MM.1S (cell line): ENCODE data around the gene KCNC4.

ENCODE experiments used
- DNase-seq: peaks from one replicate; pipeline ENCODE4 v3.0.0-alpha.2; 2015
- H2AFZ ChIP-seq: fragments of 300-600 bp; sonication (generic); 2 replicates; pipeline ENCODE4 v1.6.0; 2016; ENCODE audit warnings: antibody characterized with exemption, low read length
- H3F3A ChIP-seq: fragments of 300-600 bp; sonication (generic); 2 replicates; pipeline ENCODE4 v1.6.1; 2016; ENCODE audit warnings: mild to moderate bottlenecking, antibody characterized with exemption, low read length, moderate library complexity, mixed read lengths; ENCODE audit not compliant: insufficient read depth
- H3K27ac ChIP-seq: fragments of 300-600 bp; sonication (generic); 2 replicates; pipeline ENCODE4 v1.5.1; 2016; ENCODE audit warnings: mild to moderate bottlenecking, low read length
- H3K27me3 ChIP-seq: fragments of 300-600 bp; sonication (generic); replicated peaks from 2 replicates; pipeline ENCODE4 v1.6.0; 2016; ENCODE audit warnings: low read length; ENCODE audit not compliant: insufficient read depth
- H3K36me3 ChIP-seq: fragments of 300-600 bp; sonication (generic); replicated peaks from 2 replicates; pipeline ENCODE4 v1.6.1; 2016; ENCODE audit warnings: mild to moderate bottlenecking, low read length, mixed read lengths; ENCODE audit not compliant: insufficient read depth
- H3K4me1 ChIP-seq: fragments of 300-600 bp; sonication (generic); 2 replicates; pipeline ENCODE4 v1.6.1; 2016; ENCODE audit warnings: low read length, mixed read lengths
- H3K4me2 ChIP-seq: fragments of 300-600 bp; sonication (generic); 2 replicates; pipeline ENCODE4 v1.6.0; 2016; ENCODE audit warnings: low read depth, low read length
- H3K4me3 ChIP-seq: fragments of 300-600 bp; sonication (generic); 2 replicates; pipeline ENCODE4 v1.5.1; 2016; ENCODE audit warnings: low read length, mixed read lengths
- H3K79me2 ChIP-seq: fragments of 300-600 bp; sonication (generic); 2 replicates; pipeline ENCODE4 v1.6.1; 2016; ENCODE audit warnings: mixed run types, low read length, mixed read lengths
- H3K9ac ChIP-seq: fragments of 300-600 bp; sonication (generic); 2 replicates; pipeline ENCODE4 v1.6.1; 2016; ENCODE audit warnings: low read length, mixed read lengths
- H3K9me2 ChIP-seq: fragments of 300-600 bp; sonication (generic); replicated peaks from 2 replicates; pipeline ENCODE4 v1.6.1; 2016; ENCODE audit warnings: mild to moderate bottlenecking, low read length, mixed read lengths; ENCODE audit not compliant: insufficient read depth
- H3K9me3 ChIP-seq: fragments of 300-600 bp; sonication (generic); replicated peaks from 2 replicates; pipeline ENCODE4 v1.6.1; 2016; ENCODE audit warnings: mild to moderate bottlenecking, low read length, mixed read lengths; ENCODE audit not compliant: insufficient read depth
- H4K20me1 ChIP-seq: fragments of 300-600 bp; sonication (generic); 2 replicates; pipeline ENCODE4 v1.6.1; 2016; ENCODE audit warnings: mild to moderate bottlenecking, low read length, moderate library complexity, mixed read lengths; ENCODE audit not compliant: insufficient read depth
- CTCF ChIP-seq: fragments of 300-600 bp; sonication (generic); IDR thresholded peaks from 2 replicates; pipeline ENCODE4 v1.5.1; 2016; ENCODE audit warnings: antibody characterized with exemption, low read length, mixed read lengths
- EZH2 ChIP-seq: fragments of 300-600 bp; sonication (generic); optimal IDR thresholded peaks from 2 replicates; pipeline ENCODE3; 2017; ENCODE audit warnings: low read depth, mild to moderate bottlenecking, antibody characterized with exemption, low read length, mixed read lengths
- EZH2phosphoT487 ChIP-seq: fragments of 300-600 bp; sonication (generic); IDR thresholded peaks from 2 replicates; pipeline ENCODE4 v1.6.1; 2018; ENCODE audit warnings: antibody characterized with exemption, low read length

The KCNC4 gene

GRCh38 chr1:110250008-110250407, 39.9 kb downstream of the KCNC4 start:
- Histone ChIP-seq H4K20me1 (no peaks in the 10 kb centered on the region), H3K79me2 (no peaks in the 10 kb centered on the region), H3K9me3 (no peaks in the 10 kb centered on the region), H3K9ac (no peak overlapping the region), H3K9me2 (no peaks in the 10 kb centered on the region), H3F3A (no peaks in the 10 kb centered on the region), H3K27ac (no peak overlapping the region), H3K36me3 (no peaks in the 10 kb centered on the region), H2AFZ (no peak overlapping the region), H3K4me3 (no peak overlapping the region), H3K4me2 (no peak overlapping the region), H3K27me3 (no peaks in the 10 kb centered on the region), H3K4me1 (peaks cover 4% of the 10 kb centered on the region)
- TF ChIP-seq CTCF (no peak), EZH2 (no peak), EZH2phosphoT487 (no peak)
- no peak for DNase-seq

GRCh38 chr1:110250749-110251148, 40.6 kb downstream of the KCNC4 start:
- no peak for TF ChIP-seq EZH2
- TF ChIP-seq EZH2phosphoT487 = no peak
- TF ChIP-seq CTCF = no peak
- no peaks in the 10 kb centered on the region for H3K36me3 ChIP-seq
- H3K4me3 ChIP-seq = no peak overlapping the region
- no peak for DNase-seq
- H3K27me3 ChIP-seq = no peaks in the 10 kb centered on the region
- no peak overlapping the region for H3K9ac ChIP-seq
- H3K9me2 ChIP-seq = no peaks in the 10 kb centered on the region
- H3K79me2 ChIP-seq = no peaks in the 10 kb centered on the region
- H3K4me1 ChIP-seq = peaks cover 12% of the 10 kb centered on the region
- no peak overlapping the region for H3K27ac ChIP-seq
- H3K9me3 ChIP-seq = no peaks in the 10 kb centered on the region
- H2AFZ ChIP-seq = no peak overlapping the region
- no peaks in the 10 kb centered on the region for H3F3A ChIP-seq
- H3K4me2 ChIP-seq = no peak overlapping the region
- no peaks in the 10 kb centered on the region for H4K20me1 ChIP-seq

GRCh38 chr1:110253213-110253612, 43.1 kb downstream of the KCNC4 start:
- no peak overlapping the region for H2AFZ ChIP-seq
- H3K4me3 ChIP-seq = no peak overlapping the region
- H3K4me2 ChIP-seq = no peak overlapping the region
- no peaks in the 10 kb centered on the region for H3K36me3 ChIP-seq
- H3K79me2 ChIP-seq = no peaks in the 10 kb centered on the region
- H3K27ac ChIP-seq = no peak overlapping the region
- no peaks in the 10 kb centered on the region for H4K20me1 ChIP-seq
- H3K9ac ChIP-seq = no peak overlapping the region
- H3K27me3 ChIP-seq = no peaks in the 10 kb centered on the region
- H3K9me3 ChIP-seq = no peaks in the 10 kb centered on the region
- TF ChIP-seq CTCF (no peak), EZH2phosphoT487 (no peak), EZH2 (no peak)
- no peaks in the 10 kb centered on the region for H3F3A ChIP-seq
- H3K4me1 ChIP-seq = peaks cover 14% of the 10 kb centered on the region
- DNase-seq = no peak
- H3K9me2 ChIP-seq = no peaks in the 10 kb centered on the region
